ENCODE results near the gene MDGA2.

The MDGA2 gene

GRCh38 chr14:47471075-47471474 is 204.3 kb downstream of the MDGA2 start:
- H3K4me2 ChIP-seq = no peak overlapping the region
- no peak overlapping the region for H3K9ac ChIP-seq
- H3K27ac ChIP-seq = no peak overlapping the region
- H3K79me2 ChIP-seq (ENCODE audit: insufficient read depth, low read depth) = no peaks in the 10 kb centered on the region
- no peaks in the 10 kb centered on the region for H3K27me3 ChIP-seq (ENCODE audit: insufficient read depth, low read depth)
- H2AFZ ChIP-seq (ENCODE audit: low read depth) = no peak overlapping the region
- H3K36me3 ChIP-seq (ENCODE audit: insufficient read depth) = no peaks in the 10 kb centered on the region
- TF ChIP-seq, protein P1, sequence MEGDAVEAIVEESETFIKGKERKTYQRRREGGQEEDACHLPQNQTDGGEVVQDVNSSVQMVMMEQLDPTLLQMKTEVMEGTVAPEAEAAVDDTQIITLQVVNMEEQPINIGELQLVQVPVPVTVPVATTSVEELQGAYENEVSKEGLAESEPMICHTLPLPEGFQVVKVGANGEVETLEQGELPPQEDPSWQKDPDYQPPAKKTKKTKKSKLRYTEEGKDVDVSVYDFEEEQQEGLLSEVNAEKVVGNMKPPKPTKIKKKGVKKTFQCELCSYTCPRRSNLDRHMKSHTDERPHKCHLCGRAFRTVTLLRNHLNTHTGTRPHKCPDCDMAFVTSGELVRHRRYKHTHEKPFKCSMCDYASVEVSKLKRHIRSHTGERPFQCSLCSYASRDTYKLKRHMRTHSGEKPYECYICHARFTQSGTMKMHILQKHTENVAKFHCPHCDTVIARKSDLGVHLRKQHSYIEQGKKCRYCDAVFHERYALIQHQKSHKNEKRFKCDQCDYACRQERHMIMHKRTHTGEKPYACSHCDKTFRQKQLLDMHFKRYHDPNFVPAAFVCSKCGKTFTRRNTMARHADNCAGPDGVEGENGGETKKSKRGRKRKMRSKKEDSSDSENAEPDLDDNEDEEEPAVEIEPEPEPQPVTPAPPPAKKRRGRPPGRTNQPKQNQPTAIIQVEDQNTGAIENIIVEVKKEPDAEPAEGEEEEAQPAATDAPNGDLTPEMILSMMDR (conservative IDR thresholded peaks at IDR 0.05; ENCODE audit: low read depth, low read length) = no peak
- no peak overlapping the region for H3K4me3 ChIP-seq (IDR thresholded peaks at IDR 0.05; ENCODE audit: insufficient read depth, low read depth, low read length)
- H3K4me1 ChIP-seq (ENCODE audit: low read depth, poor library complexity, severe bottlenecking) = no peaks in the 10 kb centered on the region
- no peaks in the 10 kb centered on the region for H4K20me1 ChIP-seq (ENCODE audit: insufficient read depth)

DNA sequence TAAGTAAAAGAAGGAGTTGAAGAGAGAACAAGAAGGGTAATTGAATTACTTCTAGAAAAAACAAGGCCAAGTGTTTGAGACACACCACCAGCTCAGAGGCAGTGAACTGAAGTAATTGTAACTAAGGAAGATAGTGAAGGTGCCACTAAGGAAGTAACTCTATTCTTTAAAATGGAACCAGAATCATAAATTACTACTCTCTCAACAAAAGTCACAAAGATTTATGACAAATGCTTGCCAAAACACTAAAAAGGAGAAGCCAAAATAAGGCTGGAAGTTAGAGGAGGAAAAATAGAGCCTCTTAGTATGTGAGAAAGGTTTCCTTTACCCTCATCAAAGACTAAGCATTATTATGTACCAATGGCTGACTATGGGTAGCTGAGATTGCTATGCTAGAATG is 208.5 kb downstream of the MDGA2 start:
- TF ChIP-seq, protein P1 (conservative IDR thresholded peaks at IDR 0.05; ENCODE audit: low read depth, low read length) = no peak
- Histone ChIP-seq H3K79me2 (ENCODE audit: insufficient read depth, low read depth) (no peaks in the 10 kb centered on the region), H3K4me2 (no peak overlapping the region), H3K27ac (no peak overlapping the region), H4K20me1 (ENCODE audit: insufficient read depth) (no peaks in the 10 kb centered on the region), H3K9ac (no peak overlapping the region), H2AFZ (ENCODE audit: low read depth) (no peak overlapping the region), H3K4me1 (ENCODE audit: low read depth, poor library complexity, severe bottlenecking) (no peaks in the 10 kb centered on the region), H3K4me3 (IDR thresholded peaks at IDR 0.05; ENCODE audit: insufficient read depth, low read depth, low read length) (no peak overlapping the region), H3K36me3 (ENCODE audit: insufficient read depth) (no peaks in the 10 kb centered on the region), H3K27me3 (ENCODE audit: insufficient read depth, low read depth) (no peaks in the 10 kb centered on the region)

GRCh38 chr14:47454025-47454424 is 221.4 kb downstream of the MDGA2 start:
- Histone ChIP-seq H3K79me2 (ENCODE audit: insufficient read depth, low read depth) (no peaks in the 10 kb centered on the region), H3K9ac (no peak overlapping the region), H3K4me1 (ENCODE audit: low read depth, poor library complexity, severe bottlenecking) (no peaks in the 10 kb centered on the region), H2AFZ (ENCODE audit: low read depth) (no peak overlapping the region), H3K27ac (no peak overlapping the region), H3K27me3 (ENCODE audit: insufficient read depth, low read depth) (no peaks in the 10 kb centered on the region), H4K20me1 (ENCODE audit: insufficient read depth) (no peaks in the 10 kb centered on the region), H3K4me3 (IDR thresholded peaks at IDR 0.05; ENCODE audit: insufficient read depth, low read depth, low read length) (no peak overlapping the region), H3K36me3 (ENCODE audit: insufficient read depth) (no peaks in the 10 kb centered on the region), H3K4me2 (no peak overlapping the region)
- TF ChIP-seq, protein P1 (conservative IDR thresholded peaks at IDR 0.05; ENCODE audit: low read depth, low read length) = no peak

- H3K4me2 ChIP-seq = no peak overlapping the region
- no peak overlapping the region for H3K9ac ChIP-seq
- H2AFZ ChIP-seq (ENCODE audit: low read depth) = no peak overlapping the region
- H3K4me1 ChIP-seq (ENCODE audit: low read depth, poor library complexity, severe bottlenecking) = no peaks in the 10 kb centered on the region
- H3K36me3 ChIP-seq (ENCODE audit: insufficient read depth) = no peaks in the 10 kb centered on the region
- H4K20me1 ChIP-seq (ENCODE audit: insufficient read depth) = no peaks in the 10 kb centered on the region
- TF ChIP-seq, protein P1 (conservative IDR thresholded peaks at IDR 0.05; ENCODE audit: low read depth, low read length) = no peak
- H3K4me3 ChIP-seq (IDR thresholded peaks at IDR 0.05; ENCODE audit: insufficient read depth, low read depth, low read length) = no peak overlapping the region
- no peaks in the 10 kb centered on the region for H3K27me3 ChIP-seq (ENCODE audit: insufficient read depth, low read depth)
- no peaks in the 10 kb centered on the region for H3K79me2 ChIP-seq (ENCODE audit: insufficient read depth, low read depth)
- H3K27ac ChIP-seq = no peak overlapping the region
Observed at GRCh38 chr14:47447076-47447475, 228.3 kb downstream of the MDGA2 start.

All from KMS-11 (cell line).